ENCODE results near the gene CLPTM1L. TPM values are rescaled to one million over a fixed set of nuclear protein-coding genes. Genes with fewer than 3 reads are reported as not detected.
A peak's percentile ranks its signal among the peaks of the same experiment; 100 is the strongest.

CLPTM1L gene
- total RNA-seq, 4 donors from 2014 or later, result 78.0 to 143 (median 104) TPM

DNA sequence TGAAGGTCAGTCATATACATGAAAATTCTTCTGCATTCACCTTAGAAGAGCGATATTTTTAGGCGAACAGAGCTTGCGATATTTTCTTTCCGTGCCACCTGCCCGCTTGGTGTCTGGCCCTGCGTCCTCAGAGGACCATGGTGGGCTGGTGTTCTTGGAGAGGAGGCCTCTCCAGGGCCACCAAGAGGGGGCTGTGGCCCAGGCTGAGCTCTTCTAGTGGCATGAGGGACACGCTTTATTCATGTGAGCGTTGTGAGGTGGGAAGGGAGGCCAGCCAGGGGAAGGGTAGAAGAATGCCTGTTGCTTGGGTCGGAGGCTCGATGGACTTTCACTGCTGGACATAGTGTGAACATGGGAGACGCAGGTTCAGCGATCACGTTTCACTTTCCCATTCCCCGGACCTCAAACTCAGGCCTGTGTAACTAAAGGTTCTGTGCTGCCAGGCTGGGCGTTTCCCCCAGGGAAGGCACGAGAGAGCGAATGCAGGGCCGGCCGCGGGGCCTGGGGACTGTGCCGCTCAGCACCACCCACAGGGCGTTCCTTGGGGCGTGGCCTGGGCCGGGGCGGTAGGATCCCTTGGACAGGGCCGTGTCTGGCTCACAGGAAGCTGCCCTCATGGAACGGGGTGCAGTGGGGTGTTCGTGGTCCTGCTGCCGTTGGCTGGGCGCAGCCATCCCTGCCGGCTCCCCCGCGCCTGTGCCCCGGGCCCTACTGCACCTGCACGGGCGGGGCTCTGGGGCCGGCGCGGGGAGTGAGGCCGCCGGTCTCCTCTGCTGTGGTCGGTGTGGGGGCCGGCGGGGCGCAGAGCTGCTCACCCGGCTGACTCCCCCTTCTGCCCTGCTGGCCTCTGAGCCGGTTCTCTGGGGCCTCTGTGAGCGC, 40.7 kb upstream of the CLPTM1L start:
- Histone ChIP-seq H3K9me3 (no peaks in the 10 kb centered on the region), H3K4me1 (peaks cover 0 to 20% (median 15%) of the 10 kb centered on the region in 4 donors), H3K36me3 (no peaks in the 10 kb centered on the region), H3K4me3 (peak overlapping the region; percentile 21 to 78 (median 50)), H3K27ac (peak overlapping the region; percentile 67 to 85 (median 80)), H3K27me3 (no peaks in the 10 kb centered on the region)
- peak; percentile 95 for DNase-seq
- peak; percentile 84 for TF ChIP-seq POLR2A (IDR thresholded peaks at IDR 0.05)
- TF ChIP-seq, protein P1, sequence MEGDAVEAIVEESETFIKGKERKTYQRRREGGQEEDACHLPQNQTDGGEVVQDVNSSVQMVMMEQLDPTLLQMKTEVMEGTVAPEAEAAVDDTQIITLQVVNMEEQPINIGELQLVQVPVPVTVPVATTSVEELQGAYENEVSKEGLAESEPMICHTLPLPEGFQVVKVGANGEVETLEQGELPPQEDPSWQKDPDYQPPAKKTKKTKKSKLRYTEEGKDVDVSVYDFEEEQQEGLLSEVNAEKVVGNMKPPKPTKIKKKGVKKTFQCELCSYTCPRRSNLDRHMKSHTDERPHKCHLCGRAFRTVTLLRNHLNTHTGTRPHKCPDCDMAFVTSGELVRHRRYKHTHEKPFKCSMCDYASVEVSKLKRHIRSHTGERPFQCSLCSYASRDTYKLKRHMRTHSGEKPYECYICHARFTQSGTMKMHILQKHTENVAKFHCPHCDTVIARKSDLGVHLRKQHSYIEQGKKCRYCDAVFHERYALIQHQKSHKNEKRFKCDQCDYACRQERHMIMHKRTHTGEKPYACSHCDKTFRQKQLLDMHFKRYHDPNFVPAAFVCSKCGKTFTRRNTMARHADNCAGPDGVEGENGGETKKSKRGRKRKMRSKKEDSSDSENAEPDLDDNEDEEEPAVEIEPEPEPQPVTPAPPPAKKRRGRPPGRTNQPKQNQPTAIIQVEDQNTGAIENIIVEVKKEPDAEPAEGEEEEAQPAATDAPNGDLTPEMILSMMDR (IDR thresholded peaks at IDR 0.05), result no peak
- TF ChIP-seq POLR2AphosphoS5 (IDR thresholded peaks at IDR 0.05), result peak; percentile 72 to 80 (median 76)
- TF ChIP-seq EP300 (IDR thresholded peaks at IDR 0.05; ENCODE audit: low read depth), result no peak
- intact Hi-C loops (cut with DNase I; ENCODE audit: low total_unique reads) (loop anchor here (5.0 kb wide), 1 partner anchor 257 kb away; no protein-coding TSS in a partner anchor), in situ Hi-C loops (cut with MboI; ENCODE audit: low pct_ligation_motif_present in 1 of 4, low pct_unique_long_range_greater_than_20kb in 1 of 4, low sequenced_read_pairs in 3 of 4) (loop anchor here in 1 of 4 donors (25.0 kb wide), 1 partner anchor 252 kb away; no protein-coding TSS in a partner anchor)
- 21 to 97% methylated on average over 4 to 33 of the region's 48 CpGs for WGBS, 2 donors (ENCODE audit: low coverage in 1 of 2)

DNA sequence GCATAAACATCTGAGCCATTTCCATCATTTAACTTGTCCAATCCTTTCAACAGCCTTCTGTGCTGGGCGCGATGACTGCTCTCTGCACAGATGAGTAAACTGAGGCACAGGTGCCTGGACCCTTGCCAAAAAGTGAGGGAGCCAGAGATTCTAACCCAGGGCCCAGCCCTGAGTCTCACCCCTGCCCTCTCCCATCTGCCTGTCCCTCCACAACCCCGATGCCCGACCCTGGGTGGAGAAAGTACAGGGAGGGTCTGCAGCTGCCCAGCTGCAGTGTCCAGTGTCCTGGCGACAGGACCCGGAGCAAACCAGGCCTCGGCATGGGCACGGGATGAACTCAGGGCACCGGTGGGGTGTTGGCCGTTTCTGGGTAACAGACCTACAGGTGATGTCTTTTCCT, 39.6 kb upstream of the CLPTM1L start:
- TF ChIP-seq POLR2A (IDR thresholded peaks at IDR 0.05) (no peak), POLR2AphosphoS5 (IDR thresholded peaks at IDR 0.05) (no peak), EP300 (IDR thresholded peaks at IDR 0.05; ENCODE audit: low read depth) (no peak)
- TF ChIP-seq, protein P1 (IDR thresholded peaks at IDR 0.05), result no peak
- no peaks in the 10 kb centered on the region for H3K36me3 ChIP-seq
- H3K27ac ChIP-seq, result no peak overlapping the region
- H3K4me1 ChIP-seq, result peaks cover 0 to 22% (median 20%) of the 10 kb centered on the region in 4 donors
- no peak for DNase-seq
- H3K4me3 ChIP-seq, result no peak overlapping the region
- peaks cover 8% of the 10 kb centered on the region for H3K27me3 ChIP-seq
- intact Hi-C loops (cut with DNase I; ENCODE audit: low total_unique reads) (no loop called here), in situ Hi-C loops (cut with MboI; ENCODE audit: low pct_ligation_motif_present in 1 of 4, low pct_unique_long_range_greater_than_20kb in 1 of 4, low sequenced_read_pairs in 3 of 4) (loop anchor here in 1 of 4 donors (25.0 kb wide), 1 partner anchor 253 kb away; no protein-coding TSS in a partner anchor)
- H3K9me3 ChIP-seq, result no peaks in the 10 kb centered on the region
- WGBS, 2 donors (ENCODE audit: low coverage in 1 of 2), result 62 to 83% methylated on average over 3 to 10 of the region's 10 CpGs

DNA sequence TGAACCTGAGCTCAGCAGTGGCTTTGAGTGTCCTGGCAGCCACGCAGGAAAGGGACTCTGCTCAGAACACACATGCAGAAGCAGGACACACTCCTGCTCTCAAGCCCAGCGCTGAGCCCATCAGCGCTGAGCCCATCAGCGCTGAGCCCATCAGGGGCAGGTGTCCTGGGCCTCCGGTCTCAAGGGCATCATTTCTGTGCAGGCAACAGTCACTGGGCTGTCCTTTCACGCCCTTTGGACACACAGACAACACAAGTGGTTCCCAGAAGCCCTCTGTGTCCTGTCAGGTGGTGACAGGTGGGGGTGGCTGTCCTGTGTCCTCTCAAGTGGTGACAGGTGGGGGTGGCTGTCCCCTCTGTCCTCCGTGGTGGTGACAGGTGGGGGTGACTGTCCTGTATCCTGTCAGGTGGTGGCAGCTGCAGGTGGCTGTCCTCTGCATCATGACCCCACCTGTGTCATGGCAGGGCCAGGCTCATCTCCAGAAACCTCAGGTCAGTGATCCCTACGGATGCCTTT, 39.0 kb upstream of the CLPTM1L start:
- in situ Hi-C loops (cut with MboI; ENCODE audit: low pct_ligation_motif_present in 1 of 4, low pct_unique_long_range_greater_than_20kb in 1 of 4, low sequenced_read_pairs in 3 of 4), result loop anchor here in 1 of 4 donors (25.0 kb wide), 1 partner anchor 253 kb away; no protein-coding TSS in a partner anchor
- WGBS, 2 donors (ENCODE audit: low coverage in 1 of 2), result 20 to 76% methylated on average over 1 to 8 of the region's 8 CpGs
- Histone ChIP-seq H3K4me1 (peaks cover 0 to 22% (median 20%) of the 10 kb centered on the region in 4 donors), H3K4me3 (no peak overlapping the region), H3K27ac (no peak overlapping the region), H3K9me3 (no peaks in the 10 kb centered on the region), H3K36me3 (no peaks in the 10 kb centered on the region), H3K27me3 (peaks cover 12% of the 10 kb centered on the region)
- no peak for DNase-seq
- intact Hi-C loops (cut with DNase I; ENCODE audit: low total_unique reads), result no loop called here
- no peak for TF ChIP-seq EP300 (IDR thresholded peaks at IDR 0.05; ENCODE audit: low read depth)

DNA sequence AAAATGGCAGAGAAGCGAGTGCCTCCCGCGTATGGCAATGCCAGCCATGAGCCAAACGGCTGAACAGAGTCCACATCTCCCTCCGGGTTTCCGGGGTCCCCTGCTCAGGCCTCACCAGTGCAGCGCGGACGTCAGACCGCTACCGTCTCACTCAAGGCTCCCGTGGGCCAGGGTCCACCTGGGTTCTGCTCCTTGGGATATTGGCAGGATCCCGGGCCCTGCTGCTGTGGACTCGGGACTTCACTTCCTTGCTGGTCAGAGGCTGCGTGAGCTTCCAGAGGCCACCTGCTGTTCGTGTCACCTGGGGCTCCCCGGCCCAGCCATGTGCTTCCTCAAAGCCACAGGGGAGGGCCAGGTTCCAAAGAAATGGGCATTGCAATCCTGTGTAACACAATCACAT, 38.4 kb upstream of the CLPTM1L start:
- Histone ChIP-seq H3K4me1 (peaks cover 0 to 22% (median 20%) of the 10 kb centered on the region in 4 donors), H3K4me3 (no peak overlapping the region), H3K27ac (no peak overlapping the region), H3K27me3 (peaks cover 12% of the 10 kb centered on the region), H3K36me3 (no peaks in the 10 kb centered on the region), H3K9me3 (no peaks in the 10 kb centered on the region)
- intact Hi-C loops (cut with DNase I; ENCODE audit: low total_unique reads), result no loop called here
- TF ChIP-seq EP300 (IDR thresholded peaks at IDR 0.05; ENCODE audit: low read depth) (no peak), POLR2AphosphoS5 (IDR thresholded peaks at IDR 0.05) (no peak), POLR2A (IDR thresholded peaks at IDR 0.05) (no peak)
- TF ChIP-seq, protein P1 (IDR thresholded peaks at IDR 0.05), result no peak
- in situ Hi-C loops (cut with MboI; ENCODE audit: low pct_ligation_motif_present in 1 of 4, low pct_unique_long_range_greater_than_20kb in 1 of 4, low sequenced_read_pairs in 3 of 4), result loop anchor here in 1 of 4 donors (25.0 kb wide), 1 partner anchor 254 kb away; no protein-coding TSS in a partner anchor
- 84 to 93% methylated on average over 3 to 16 of the region's 17 CpGs for WGBS, 2 donors (ENCODE audit: low coverage in 1 of 2)
- no peak for DNase-seq

Data from transverse colon (tissue), 4 donors.